HG02938 (cell line): ENCODE data around the gene CD93.

Experiments
- ATAC-seq: cut with Tn5 transposase; IDR thresholded peaks from one replicate; pipeline ENCODE4 v1.9.1; 2021; ENCODE audit warnings: mild to moderate bottlenecking, moderate library complexity; ENCODE audit not compliant: unreplicated experiment

CD93 gene

GRCh38 chr20:23039136-23039875 is 46.8 kb downstream of the CD93 start:
- no peak for ATAC-seq

GRCh38 chr20:23037017-23037481 is 49.1 kb downstream of the CD93 start:
- no peak for ATAC-seq

- ATAC-seq, result no peak
These were observed 49.8 kb downstream of the CD93 start for GRCh38 chr20:23036371-23036770.

GRCh38 chr20:23035731-23036130 is 50.4 kb downstream of the CD93 start:
- no peak for ATAC-seq

GRCh38 chr20:23034721-23035671 is 51.1 kb downstream of the CD93 start, which contains the start of gene SSTR4:
Gene SSTR4, plus strand, starts transcription at chr20:23035312. Its CDS starts 172 bp downstream, at chr20:23035484.
- ATAC-seq, result no peak

GRCh38 chr20:23033918-23034317 is 52.2 kb downstream of the CD93 start:
- ATAC-seq, result no peak

- no peak for ATAC-seq
These were observed 53.4 kb downstream of the CD93 start for GRCh38 chr20:23032750-23033078.

GRCh38 chr20:23032056-23032749 is 53.9 kb downstream of the CD93 start:
- no peak for ATAC-seq

GRCh38 chr20:23031346-23031745 is 54.8 kb downstream of the CD93 start:
- ATAC-seq, result no peak
